Stimulated activated CD8-positive, alpha-beta memory T cell treated with anti-CD3 and anti-CD28 coated beads, Interleukin-15, amount 100 ng/mL, for 24 hours (primary cell): ENCODE data around the gene FMN1.

ENCODE experiments used
- DNase-seq: peaks from one replicate; pipeline ENCODE4 v3.0.0-alpha.2; 2020; ENCODE audit warnings: low read depth

FMN1 gene

GRCh38 chr15:32775103-32775502 lies 419.4 kb downstream of the FMN1 start:
- no peak for DNase-seq

GRCh38 chr15:32774022-32774421 lies 420.5 kb downstream of the FMN1 start:
- no peak for DNase-seq

GRCh38 chr15:32767236-32767635 lies 427.3 kb downstream of the FMN1 start:
- DNase-seq = no peak

GRCh38 chr15:32766101-32766500 lies 428.4 kb downstream of the FMN1 start:
- no peak for DNase-seq

GRCh38 chr15:32765236-32765635 lies 429.3 kb downstream of the FMN1 start:
- no peak for DNase-seq

- no peak for DNase-seq
Measured at GRCh38 chr15:32763295-32763694, 431.2 kb downstream of the FMN1 start.

- DNase-seq = no peak
Measured at GRCh38 chr15:32757426-32757825, 437.1 kb downstream of the FMN1 start.

GRCh38 chr15:32750979-32751378 lies 443.5 kb downstream of the FMN1 start:
- no peak for DNase-seq

GRCh38 chr15:32747921-32748342 lies 446.6 kb downstream of the FMN1 start:
- DNase-seq = no peak

- DNase-seq = no peak
Measured at GRCh38 chr15:32746116-32746857, 448.2 kb downstream of the FMN1 start.

GRCh38 chr15:32743411-32744140 lies 450.9 kb downstream of the FMN1 start:
- DNase-seq = no peak

GRCh38 chr15:32739522-32740063 lies 454.9 kb downstream of the FMN1 start:
- DNase-seq = no peak

GRCh38 chr15:32738666-32739065 lies 455.8 kb downstream of the FMN1 start:
- DNase-seq = no peak

GRCh38 chr15:32737304-32737703 lies 457.2 kb downstream of the FMN1 start:
- DNase-seq = no peak

GRCh38 chr15:32736701-32737061 lies 457.8 kb downstream of the FMN1 start:
- no peak for DNase-seq

GRCh38 chr15:32735989-32736700 lies 458.4 kb downstream of the FMN1 start:
- DNase-seq = no peak

GRCh38 chr15:32733281-32733680 lies 461.2 kb downstream of the FMN1 start:
- DNase-seq = no peak

GRCh38 chr15:32732574-32733157 lies 461.8 kb downstream of the FMN1 start:
- no peak for DNase-seq

- no peak for DNase-seq
Measured at GRCh38 chr15:32730677-32731654, 463.5 kb downstream of the FMN1 start.

- no peak for DNase-seq
Measured at GRCh38 chr15:32729700-32730395, 464.7 kb downstream of the FMN1 start.
